GM12878 (cell line): ENCODE measurements around the gene SSBP3. TPM values are rescaled to one million over a fixed set of nuclear protein-coding genes. Genes with fewer than 3 reads are reported as not detected.

Experiments used
- BCLAF1 ChIP-seq: fragments of 450-650 bp; IDR thresholded peaks from 2 replicates; pipeline ENCODE4 v1.6.1; 2017; ENCODE audit warnings: antibody characterized with exemption, mild to moderate bottlenecking, moderate library complexity
- E2F8 ChIP-seq: fragments of 450-650 bp; IDR thresholded peaks from 2 replicates; pipeline ENCODE4 v1.6.1; 2018; ENCODE audit warnings: mild to moderate bottlenecking, low read depth, moderate library complexity; ENCODE audit not compliant: partially characterized antibody
- HDAC6 ChIP-seq: fragments of 200-600 bp; sonication (generic); IDR thresholded peaks from one replicate; pipeline ENCODE4 v1.8.0; 2017; ENCODE audit warnings: antibody characterized with exemption; ENCODE audit not compliant: unreplicated experiment
- USF1 ChIP-seq: IDR thresholded peaks from 2 replicates; pipeline ENCODE4 v1.6.1; 2011; ENCODE audit warnings: borderline replicate concordance, low read depth, mild to moderate bottlenecking, moderate library complexity, mixed read lengths, low read length; ENCODE audit not compliant: insufficient read depth; ENCODE audit errors: extremely low read length
- YY1 ChIP-seq: IDR thresholded peaks from 2 replicates; pipeline ENCODE4 v1.6.1; 2011; ENCODE audit warnings: low read depth, mild to moderate bottlenecking, low read length
- polyA plus RNA-seq, 11 experiments: library from polyadenylated mRNA; depleted of rRNA in 4 of 11; unstranded in 6 of 11; stranded (reverse) in 5 of 11; fragments of >200 nt; fragmentation: Nextera tagmentation in 4 of 11; fragmentation: Illumina TruSeq in 1 of 11; extraction: Ambion mirVana in 4 of 11; extraction: Trizol in 1 of 11; gene quantifications; 1 replicate in 1 of 11; 2 replicates in 10 of 11; pipeline versions ENCODE4 v1.2.1 to v1.2.3, GENCODE V29; 2011 to 2016; ENCODE audit warnings: inconsistent platforms in 2 of 11, missing spikeins in 2 of 11, low read depth in 1 of 11
- total RNA-seq, 4 experiments: library from RNA; depleted of rRNA in 3 of 4; stranded (reverse); fragments of >200 nt in 3 of 4; fragmentation: Illumina TruSeq in 1 of 4; extraction: Trizol in 1 of 4; gene quantifications; 2 replicates each; pipeline versions ENCODE4 v1.2.1 to v1.2.3, GENCODE V29; 2013 to 2021

Gene SSBP3
- total and polyA plus RNA-seq, 10 of the 15 experiments (the other 5 are each of a cell fraction or from before 2014, with no cell fraction given) = 4.1 to 51.7 (median 17.1) TPM

GRCh38 chr1:54240741-54241335 is 165.4 kb downstream of the SSBP3 start (continued):
- no peak for TF ChIP-seq USF1
- no peak for TF ChIP-seq BCLAF1
- no peak for TF ChIP-seq E2F8
- TF ChIP-seq YY1 = no peak
- no peak for TF ChIP-seq HDAC6
